HUDEP-2 (cell line): ENCODE results near the gene CDK14.
"Not testable (repeated sequence)": the region's sequence is repeated elsewhere in the genome, so short reads cannot be mapped to it uniquely, and the experiment has no call there.

Experiments used
- DNase-seq, 76 experiments: peaks; one replicate each; lab custom pipeline; 2025; ENCODE audit not compliant: unreplicated experiment in 76 of 76; lab: John Stamatoyannopoulos, UW

The CDK14 gene

GRCh38 chr7:90626013-90626412 lies 29.9 kb downstream of the CDK14 start:
- DNase-seq = no peak

- DNase-seq = peak in 18 of 76 experiments; percentile 0 to 54 (median 12)
Observed at GRCh38 chr7:90629297-90629918, 33.3 kb downstream of the CDK14 start.

GRCh38 chr7:90631502-90631901 lies 35.4 kb downstream of the CDK14 start:
- DNase-seq = no peak

GRCh38 chr7:90639683-90640082 lies 43.6 kb downstream of the CDK14 start:
- DNase-seq = not testable (repeated sequence)

GRCh38 chr7:90642978-90643377 lies 46.9 kb downstream of the CDK14 start:
- DNase-seq = no peak

GRCh38 chr7:90645784-90646183 lies 49.7 kb downstream of the CDK14 start:
- no peak for DNase-seq

- no peak for DNase-seq
Observed at GRCh38 chr7:90648107-90648506, 52.0 kb downstream of the CDK14 start.

- DNase-seq = no peak
Observed at GRCh38 chr7:90648834-90649233, 52.7 kb downstream of the CDK14 start.

- DNase-seq = no peak
Observed at GRCh38 chr7:90654718-90655427, 58.8 kb downstream of the CDK14 start.

GRCh38 chr7:90655566-90655965 lies 59.4 kb downstream of the CDK14 start:
- DNase-seq = no peak

- no peak for DNase-seq
Observed at GRCh38 chr7:90657481-90657880, 61.4 kb downstream of the CDK14 start.

GRCh38 chr7:90660100-90660499 lies 64.0 kb downstream of the CDK14 start:
- no peak for DNase-seq

GRCh38 chr7:90660819-90661218 lies 64.7 kb downstream of the CDK14 start:
- no peak for DNase-seq

GRCh38 chr7:90661290-90662151 lies 65.4 kb downstream of the CDK14 start:
- DNase-seq = peak in 1 of 76 experiments; percentile 2

- DNase-seq = no peak
Observed at GRCh38 chr7:90663176-90663575, 67.1 kb downstream of the CDK14 start.

- no peak for DNase-seq
Observed at GRCh38 chr7:90666186-90666585, 70.1 kb downstream of the CDK14 start.

- no peak for DNase-seq
Observed at GRCh38 chr7:90668992-90669391, 72.9 kb downstream of the CDK14 start.

GRCh38 chr7:90669492-90669891 lies 73.4 kb downstream of the CDK14 start:
- DNase-seq = no peak

- no peak for DNase-seq
Observed at GRCh38 chr7:90671571-90671970, 75.5 kb downstream of the CDK14 start.

- DNase-seq = no peak
Observed at GRCh38 chr7:90672210-90672609, 76.1 kb downstream of the CDK14 start.

- no peak for DNase-seq
Observed at GRCh38 chr7:90674625-90675024, 78.5 kb downstream of the CDK14 start.
